Right lobe of liver (tissue), 6 donors: ENCODE data around the gene HS3ST3B1. TPM values are rescaled to one million over a fixed set of nuclear protein-coding genes. Genes with fewer than 3 reads are reported as not detected.
A peak's percentile ranks its signal among the peaks of the same experiment; 100 is the strongest.

ENCODE experiments used
- ATAC-seq, 4 donors: fragments of 200-7000 bp; cut with Tn5 transposase; one replicate each; pipeline ENCODE4 v1.9.1; 2020; ENCODE audit warnings: mild to moderate bottlenecking in 4 of 4, moderate library complexity in 4 of 4
- DNase-seq, 3 donors: peaks; one replicate each; pipeline ENCODE4 v3.0.0-alpha.2; 2020
- H3K27ac ChIP-seq, 3 donors: fragments of 200-600 bp; one replicate each; pipeline ENCODE4 v1.8.0; 2022
- H3K27me3 ChIP-seq, 2 donors: fragments of 200-600 bp; one replicate each; pipeline ENCODE4 v1.8.0; 2022
- H3K36me3 ChIP-seq, 4 donors: fragments of 200-600 bp; sonication (generic) in 1 of 4; one replicate each; pipeline versions ENCODE4 v1.5.1 to v1.8.0; 2017 to 2022; ENCODE audit warnings: control low read depth in 1 of 4
- H3K4me1 ChIP-seq, 4 donors: fragments of 200-600 bp; sonication (generic) in 1 of 4; one replicate each; pipeline versions ENCODE4 v1.5.1 to v1.8.0; 2017 to 2022; ENCODE audit warnings: control low read depth in 1 of 4
- H3K4me3 ChIP-seq, 3 donors: fragments of 200-600 bp; one replicate each; pipeline ENCODE4 v1.8.0; 2022
- H3K9me3 ChIP-seq, 4 donors: fragments of 200-600 bp; sonication (generic) in 1 of 4; one replicate each; pipeline versions ENCODE4 v1.5.1 to v1.8.0; 2017 to 2022; ENCODE audit warnings: control low read depth in 1 of 4
- CTCF ChIP-seq, 4 donors: fragments of 200-600 bp in 3 of 4; fragments of 450-650 bp in 1 of 4; IDR thresholded peaks; one replicate each; pipeline versions ENCODE4 v1.5.1 to v1.8.0; 2016 to 2022; ENCODE audit warnings: antibody characterized with exemption in 4 of 4, mild to moderate bottlenecking in 2 of 4
- POLR2A ChIP-seq: fragments of 450-650 bp; IDR thresholded peaks from one replicate; pipeline ENCODE4 v1.6.1; 2017; ENCODE audit warnings: antibody characterized with exemption, mild to moderate bottlenecking
- WGBS: methylation state at CpG from one replicate; pipeline ENCODE4 v1.1.6; 2018; ENCODE audit warnings: low coverage, low lambda C conversion rate; ENCODE audit not compliant: insufficient coverage; ENCODE audit errors: missing lambda C conversion rate; 5-methylcytosine and 5-hydroxymethylcytosine counted together
- intact Hi-C, 2 donors: fragments of 100-400 bp; cut with DNase I; formaldehyde crosslinking; loops; one replicate each; pipeline versions ENCODE4 v1.11.2 to v1.14.1; 2022
- total RNA-seq, 6 experiments: library from RNA; depleted of rRNA in 2 of 6; stranded (reverse); fragments of >200 nt in 2 of 6; fragmentation: NEBNext Ultra II Directional in 3 of 6; extraction: Animal tissue kit (Norgen Biotek cat#: 25700) in 3 of 6; gene quantifications; one replicate each; pipeline versions ENCODE4 v1.1.0 to v1.2.4, GENCODE V29; 2016 to 2023
- donor health status: DM: no; HTN: yes; CAD: no.
- donor health status: DM: no; HTN: no; CAD: no.
- donor health status: DM: no; HTN: no; CAD: no.
- donor health status: DM: no; HTN: yes; CAD: no.
- donor health status: DM: no; HTN: yes; CAD: no.

HS3ST3B1 gene
- total RNA-seq, 6 experiments from 2014 or later: 22.5 to 36.6 (median 28.2) TPM

GRCh38 chr17:14359163-14360020 is 58.5 kb downstream of the HS3ST3B1 start:
- no peak overlapping the region for H3K4me3 ChIP-seq
- peaks cover 0 to 31% (median 16%) of the 10 kb centered on the region in 4 donors for H3K4me1 ChIP-seq
- 36% methylated on average over 8 of the region's 8 CpGs for WGBS
- peak; percentile 70 to 86 (median 84) for ATAC-seq
- DNase-seq: no peak
- peak overlapping the region; percentile 39 to 47 (median 39) for H3K27ac ChIP-seq
- no peaks in the 10 kb centered on the region for H3K9me3 ChIP-seq
- intact Hi-C loops: no loop called here
- TF ChIP-seq POLR2A (no peak), CTCF (IDR thresholded peaks at IDR 0.05) (no peak)
- H3K27me3 ChIP-seq: no peaks in the 10 kb centered on the region
- no peaks in the 10 kb centered on the region for H3K36me3 ChIP-seq

DNA sequence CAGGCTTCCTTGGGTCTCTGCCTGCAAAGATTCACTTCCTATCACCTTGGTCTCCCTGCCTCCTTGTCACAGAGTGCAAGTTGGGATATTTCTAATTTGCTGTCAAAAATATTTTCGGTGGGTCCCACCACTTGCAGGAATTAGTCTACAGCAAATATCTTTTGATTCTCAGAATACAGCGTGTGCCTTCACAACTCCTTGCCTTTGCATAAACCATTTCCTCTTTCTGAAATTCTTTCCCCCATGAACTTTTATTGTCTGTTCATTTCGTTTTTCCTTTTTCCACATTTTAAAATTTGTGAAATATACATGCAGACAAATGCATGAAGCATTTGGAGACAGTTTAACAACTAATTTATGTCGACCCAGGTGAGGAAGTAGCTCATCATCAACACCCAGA is 60.0 kb downstream of the HS3ST3B1 start:
- H3K27ac ChIP-seq: no peak overlapping the region
- peaks cover 0 to 31% (median 16%) of the 10 kb centered on the region in 4 donors for H3K4me1 ChIP-seq
- intact Hi-C loops: no loop called here
- TF ChIP-seq CTCF (IDR thresholded peaks at IDR 0.05) (no peak), POLR2A (no peak)
- no peaks in the 10 kb centered on the region for H3K27me3 ChIP-seq
- no peaks in the 10 kb centered on the region for H3K9me3 ChIP-seq
- no peaks in the 10 kb centered on the region for H3K36me3 ChIP-seq
- no peak overlapping the region for H3K4me3 ChIP-seq
- no peak for ATAC-seq
- WGBS: 52% methylated on average over 4 of the region's 4 CpGs
- DNase-seq: no peak

DNA sequence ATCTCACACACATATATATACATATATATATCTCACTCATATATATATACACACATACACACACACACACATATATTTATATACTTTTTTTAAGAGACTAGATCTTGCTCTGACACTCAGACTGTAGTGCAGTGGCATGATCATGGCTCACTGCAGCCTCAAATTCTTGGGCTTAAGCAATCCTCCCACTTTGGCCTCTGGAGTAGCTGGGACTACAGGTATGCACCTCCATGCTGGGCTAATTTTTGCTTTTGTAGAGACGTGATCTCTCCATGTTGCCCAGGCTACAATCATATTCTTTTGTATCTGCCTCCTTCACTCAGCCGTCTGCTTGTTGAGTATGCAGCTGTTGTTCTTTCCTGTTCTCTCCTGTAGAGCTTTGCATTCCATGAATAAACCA is 60.6 kb downstream of the HS3ST3B1 start:
- no peak for ATAC-seq

GRCh38 chr17:14361945-14362508 is 61.1 kb downstream of the HS3ST3B1 start:
- H3K4me1 ChIP-seq: peaks cover 0 to 31% (median 16%) of the 10 kb centered on the region in 4 donors
- no peak overlapping the region for H3K27ac ChIP-seq
- no peak for TF ChIP-seq POLR2A
- no peak for TF ChIP-seq CTCF (IDR thresholded peaks at IDR 0.05)
- intact Hi-C loops: no loop called here
- ATAC-seq (peak in 2 of 4 donors; percentile 15 to 35), DNase-seq (no peak)
- no peak overlapping the region for H3K4me3 ChIP-seq
- no peaks in the 10 kb centered on the region for H3K9me3 ChIP-seq
- H3K27me3 ChIP-seq: no peaks in the 10 kb centered on the region
- H3K36me3 ChIP-seq: no peaks in the 10 kb centered on the region
- 60% methylated on average over 1 of the region's 2 CpGs for WGBS

More for the DNA sequence above, 60.6 kb downstream of the HS3ST3B1 start:
- WGBS: 91% methylated on average over 2 of the region's 2 CpGs
- Histone ChIP-seq H3K9me3 (no peaks in the 10 kb centered on the region), H3K27me3 (no peaks in the 10 kb centered on the region), H3K36me3 (no peaks in the 10 kb centered on the region), H3K4me3 (no peak overlapping the region), H3K4me1 (peaks cover 0 to 31% (median 16%) of the 10 kb centered on the region in 4 donors), H3K27ac (no peak overlapping the region)
- intact Hi-C loops: no loop called here
- no peak for TF ChIP-seq POLR2A
- no peak for TF ChIP-seq CTCF (IDR thresholded peaks at IDR 0.05)
- DNase-seq: no peak
